Muscle layer of colon (tissue), 2 donors: ENCODE results near the gene ISG20.

Experiments
- H3K27ac ChIP-seq: one replicate; pipeline ENCODE4 v1.7.0; 2013; ENCODE audit warnings: low read depth, mild to moderate bottlenecking, low read length, moderate library complexity
- H3K27me3 ChIP-seq, 2 donors: one replicate each; pipeline ENCODE4 v1.7.0; 2013; ENCODE audit warnings: low read length in 2 of 2, mild to moderate bottlenecking in 2 of 2; ENCODE audit not compliant: insufficient read depth in 2 of 2, control insufficient read depth in 1 of 2
- H3K36me3 ChIP-seq: one replicate; pipeline ENCODE4 v1.7.0; 2013; ENCODE audit warnings: mild to moderate bottlenecking, low read length; ENCODE audit not compliant: insufficient read depth
- H3K4me1 ChIP-seq: one replicate; pipeline ENCODE4 v1.7.0; 2013; ENCODE audit warnings: mild to moderate bottlenecking, low read length; ENCODE audit not compliant: insufficient read depth
- H3K4me3 ChIP-seq, 2 donors: one replicate each; pipeline ENCODE4 v1.7.0; 2013; ENCODE audit warnings: low read length in 2 of 2, low read depth in 1 of 2, mild to moderate bottlenecking in 1 of 2, moderate library complexity in 1 of 2
- H3K9ac ChIP-seq: one replicate; pipeline ENCODE4 v1.7.0; 2013; ENCODE audit warnings: low read length
- H3K9me3 ChIP-seq: one replicate; pipeline ENCODE4 v1.7.0; 2013; ENCODE audit warnings: mild to moderate bottlenecking, low read length
- donor health status: abdominal sarcoma.
- donor health status: Adenocarcinoma of cecum.

Gene ISG20

GRCh38 chr15:88621789-88622604, 16.8 kb upstream of the ISG20 start:
- Histone ChIP-seq H3K4me1 (peaks cover 27% of the 10 kb centered on the region), H3K9ac (peak overlapping the region; percentile 80), H3K27ac (peak overlapping the region; percentile 84), H3K9me3 (no peaks in the 10 kb centered on the region), H3K36me3 (no peaks in the 10 kb centered on the region), H3K4me3 (peak overlapping the region; percentile 85 to 86), H3K27me3 (no peaks in the 10 kb centered on the region)

GRCh38 chr15:88622605-88622975, 16.2 kb upstream of the ISG20 start:
- Histone ChIP-seq H3K4me3 (peak overlapping the region; percentile 85 to 86), H3K36me3 (peaks cover 2% of the 10 kb centered on the region), H3K4me1 (peaks cover 27% of the 10 kb centered on the region), H3K9me3 (no peaks in the 10 kb centered on the region), H3K27ac (peak overlapping the region; percentile 84), H3K9ac (peak overlapping the region; percentile 80), H3K27me3 (no peaks in the 10 kb centered on the region)

DNA sequence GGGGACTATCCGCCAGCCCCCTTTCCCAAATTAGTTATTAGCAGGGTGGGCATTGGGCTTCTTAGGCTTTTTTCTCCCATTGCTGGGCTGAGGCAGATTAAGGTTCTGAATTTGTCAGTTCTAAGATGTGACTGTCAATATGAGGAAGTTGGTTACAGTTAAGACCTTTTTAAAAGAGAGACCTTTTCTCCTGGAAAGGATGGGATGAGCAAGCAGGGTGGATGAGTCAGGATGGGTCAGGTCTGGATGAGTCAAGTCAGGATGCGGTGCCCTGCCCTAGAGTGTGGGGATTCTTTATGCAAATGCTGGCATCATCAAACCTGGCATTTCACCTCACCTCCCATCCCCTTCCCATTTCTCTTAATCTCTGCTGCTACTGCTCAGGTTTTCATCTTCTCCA, 15.8 kb upstream of the ISG20 start:
- H3K27me3 ChIP-seq = no peaks in the 10 kb centered on the region
- no peak overlapping the region for H3K4me3 ChIP-seq
- peak overlapping the region; percentile 12 for H3K27ac ChIP-seq
- no peaks in the 10 kb centered on the region for H3K9me3 ChIP-seq
- H3K36me3 ChIP-seq = peaks cover 7% of the 10 kb centered on the region
- H3K4me1 ChIP-seq = peaks cover 27% of the 10 kb centered on the region
- H3K9ac ChIP-seq = no peak overlapping the region

DNA sequence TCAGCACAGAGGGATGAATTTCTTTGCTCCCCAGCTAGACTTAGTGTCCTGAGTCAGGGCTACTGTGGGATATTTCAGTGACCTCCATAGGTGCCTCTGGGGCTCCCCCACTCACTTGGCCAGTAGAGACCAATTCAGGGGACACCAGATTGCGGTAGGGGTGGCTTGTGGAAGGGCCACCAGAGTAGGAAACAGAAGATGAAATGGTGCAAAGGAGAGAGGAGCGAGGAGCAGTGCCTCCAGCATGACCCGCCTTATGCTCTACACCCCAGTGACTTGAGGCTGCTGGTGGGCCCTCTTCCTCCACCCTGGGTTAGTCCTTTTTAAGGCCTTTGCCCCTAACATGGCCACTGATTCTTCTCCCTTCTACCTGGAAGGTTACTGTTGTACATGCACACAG, 15.2 kb upstream of the ISG20 start:
- no peak overlapping the region for H3K4me3 ChIP-seq
- no peak overlapping the region for H3K27ac ChIP-seq
- no peaks in the 10 kb centered on the region for H3K9me3 ChIP-seq
- peaks cover 12% of the 10 kb centered on the region for H3K36me3 ChIP-seq
- H3K9ac ChIP-seq = peak overlapping the region; percentile 25
- peaks cover 27% of the 10 kb centered on the region for H3K4me1 ChIP-seq
- H3K27me3 ChIP-seq = no peaks in the 10 kb centered on the region

DNA sequence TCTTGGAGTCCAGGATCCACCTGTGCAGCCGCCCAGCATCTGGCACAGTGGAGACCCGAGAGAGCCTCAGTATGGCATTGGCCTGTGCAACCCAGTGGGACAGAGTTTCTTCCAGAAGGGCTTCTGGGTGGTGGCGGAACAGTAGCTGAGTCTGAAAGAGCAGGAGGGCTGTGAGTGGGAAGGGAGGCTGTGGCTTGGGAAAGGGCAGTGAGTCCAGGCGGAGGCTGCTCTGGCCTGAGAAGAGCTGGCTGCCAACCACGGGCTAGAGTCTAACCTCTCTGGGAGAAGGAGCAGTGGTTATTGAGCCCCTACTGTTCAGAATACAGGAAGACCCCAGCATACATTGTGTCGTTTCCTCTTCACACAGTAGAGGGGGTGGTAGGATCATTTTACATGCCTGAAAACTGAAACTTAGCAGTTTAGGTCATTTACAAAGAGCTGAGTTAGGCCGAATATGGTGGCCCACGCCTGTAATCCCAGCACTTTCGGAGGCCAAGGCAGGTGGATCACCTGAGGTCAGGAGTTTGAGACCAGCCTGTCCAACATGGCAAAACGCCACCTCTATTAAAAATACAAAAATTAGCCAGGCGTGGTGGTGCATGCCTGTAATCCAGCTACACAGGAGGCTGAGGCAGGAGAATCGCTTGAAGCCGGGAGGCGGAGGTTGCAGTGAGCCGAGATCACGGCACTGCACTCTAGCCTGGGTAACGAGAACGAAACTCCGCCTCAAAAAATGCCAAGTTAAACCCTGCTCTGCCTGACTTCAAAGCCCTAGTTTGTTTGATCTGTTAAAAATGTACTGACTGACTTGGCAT, 14.5 kb upstream of the ISG20 start:
- Histone ChIP-seq H3K9me3 (no peaks in the 10 kb centered on the region), H3K27ac (no peak overlapping the region), H3K4me3 (peak overlapping the region in 1 of 2 donors; percentile 27), H3K36me3 (peaks cover 20% of the 10 kb centered on the region), H3K27me3 (no peaks in the 10 kb centered on the region), H3K9ac (peak overlapping the region; percentile 25), H3K4me1 (peaks cover 27% of the 10 kb centered on the region)

DNA sequence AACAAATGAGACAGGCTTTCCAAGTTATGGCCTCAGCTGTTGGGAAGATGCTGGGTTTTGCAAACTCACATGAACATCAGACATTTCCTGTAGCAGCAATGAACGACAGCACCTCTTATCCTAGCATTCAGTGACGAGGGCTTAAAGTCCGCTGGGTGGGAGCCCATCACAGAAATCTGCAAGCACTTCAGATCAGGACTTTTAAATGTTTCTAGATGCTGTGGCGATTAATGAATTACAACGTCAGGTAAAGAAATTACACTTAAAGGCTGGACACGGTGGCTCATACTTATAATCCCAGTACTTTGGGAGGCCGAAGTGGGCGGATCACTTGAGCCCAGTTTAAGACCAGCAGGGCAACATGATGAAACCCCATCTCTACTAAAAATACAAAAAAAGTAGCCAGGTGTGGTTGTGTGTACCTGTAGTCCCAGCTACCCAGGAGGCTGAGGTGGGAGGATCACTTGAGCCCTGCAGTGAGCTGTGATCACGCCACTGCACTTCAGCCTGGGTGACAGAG, 13.8 kb upstream of the ISG20 start:
- peaks cover 27% of the 10 kb centered on the region for H3K4me1 ChIP-seq
- H3K9ac ChIP-seq = peak overlapping the region; percentile 24
- peak overlapping the region in 1 of 2 donors; percentile 27 for H3K4me3 ChIP-seq
- no peaks in the 10 kb centered on the region for H3K27me3 ChIP-seq
- peaks cover 26% of the 10 kb centered on the region for H3K36me3 ChIP-seq
- H3K27ac ChIP-seq = no peak overlapping the region
- H3K9me3 ChIP-seq = no peaks in the 10 kb centered on the region

GRCh38 chr15:88625943-88626741, 12.7 kb upstream of the ISG20 start:
- H3K27me3 ChIP-seq = no peaks in the 10 kb centered on the region
- no peak overlapping the region for H3K27ac ChIP-seq
- peaks cover 22% of the 10 kb centered on the region for H3K4me1 ChIP-seq
- H3K9me3 ChIP-seq = no peaks in the 10 kb centered on the region
- H3K4me3 ChIP-seq = no peak overlapping the region
- no peak overlapping the region for H3K9ac ChIP-seq
- H3K36me3 ChIP-seq = peaks cover 32% of the 10 kb centered on the region

GRCh38 chr15:88627463-88627862, 11.4 kb upstream of the ISG20 start:
- no peak overlapping the region for H3K4me3 ChIP-seq
- H3K36me3 ChIP-seq = peaks cover 32% of the 10 kb centered on the region
- no peak overlapping the region for H3K9ac ChIP-seq
- no peaks in the 10 kb centered on the region for H3K27me3 ChIP-seq
- H3K9me3 ChIP-seq = no peaks in the 10 kb centered on the region
- H3K27ac ChIP-seq = no peak overlapping the region
- peaks cover 15% of the 10 kb centered on the region for H3K4me1 ChIP-seq

DNA sequence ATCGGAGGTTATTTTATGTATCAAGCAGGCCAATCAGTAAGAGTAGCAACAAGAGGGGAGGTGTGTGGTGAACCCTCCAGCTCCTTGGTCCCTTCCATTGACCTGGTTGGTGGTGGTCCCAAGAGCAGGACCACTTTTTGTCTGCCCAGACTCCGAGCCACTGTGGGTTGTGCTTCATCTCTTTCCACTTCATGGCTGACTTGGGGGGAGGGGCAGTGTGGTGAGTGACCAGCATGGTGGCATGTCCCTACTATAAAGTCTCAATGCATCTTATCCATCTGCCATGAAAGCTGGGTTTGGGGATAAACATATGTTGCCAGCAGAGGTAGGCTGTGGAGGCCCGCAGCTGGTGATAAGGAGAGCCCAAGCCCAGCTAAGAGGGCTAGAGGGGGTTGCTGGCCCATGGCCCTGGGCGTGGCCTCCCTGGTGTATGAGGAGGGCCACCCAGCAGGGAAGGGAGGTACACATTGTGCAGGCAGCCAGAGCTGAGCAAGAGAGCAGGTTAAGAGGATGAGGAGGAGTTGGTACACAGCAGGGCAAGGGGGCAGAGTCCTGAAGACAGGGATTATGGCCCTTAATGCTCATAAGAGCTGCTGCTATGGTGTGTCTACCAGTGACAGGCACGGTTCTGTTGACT, 10.7 kb upstream of the ISG20 start:
- H3K4me1 ChIP-seq = peaks cover 12% of the 10 kb centered on the region
- no peaks in the 10 kb centered on the region for H3K27me3 ChIP-seq
- H3K27ac ChIP-seq = no peak overlapping the region
- H3K4me3 ChIP-seq = no peak overlapping the region
- H3K9me3 ChIP-seq = no peaks in the 10 kb centered on the region
- no peak overlapping the region for H3K9ac ChIP-seq
- H3K36me3 ChIP-seq = peaks cover 32% of the 10 kb centered on the region

DNA sequence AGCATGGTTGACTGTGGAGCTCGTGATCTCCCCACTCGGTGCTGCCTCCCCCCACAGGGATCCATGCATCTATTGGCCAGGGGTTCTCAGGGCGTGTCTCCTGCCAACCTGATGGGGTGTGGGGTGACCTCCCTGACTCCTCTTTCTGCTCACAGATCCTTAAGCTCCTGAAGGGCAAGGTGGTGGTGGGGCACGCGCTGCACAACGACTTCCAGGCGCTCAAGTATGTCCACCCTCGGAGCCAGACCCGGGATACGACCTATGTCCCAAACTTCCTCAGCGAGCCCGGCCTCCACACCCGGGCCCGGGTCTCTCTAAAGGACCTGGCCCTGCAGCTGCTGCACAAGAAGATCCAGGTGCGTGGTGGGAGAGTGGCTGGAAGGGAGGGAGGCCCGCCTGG, 9.7 kb upstream of the ISG20 start:
- Histone ChIP-seq H3K9me3 (no peaks in the 10 kb centered on the region), H3K4me1 (peaks cover 8% of the 10 kb centered on the region), H3K4me3 (no peak overlapping the region), H3K27ac (no peak overlapping the region), H3K36me3 (peaks cover 32% of the 10 kb centered on the region), H3K9ac (no peak overlapping the region), H3K27me3 (no peaks in the 10 kb centered on the region)
